ENCODE measurements around the gene TADA3. TPM values are rescaled to one million over a fixed set of nuclear protein-coding genes. Genes with fewer than 3 reads are reported as not detected.
A peak's percentile ranks its signal among the peaks of the same experiment; 100 is the strongest.

TADA3 gene
- total and polyA plus RNA-seq, 2 of the 4 experiments (the other 2 are of a cell fraction) = 68.0 to 83.0 TPM

DNA sequence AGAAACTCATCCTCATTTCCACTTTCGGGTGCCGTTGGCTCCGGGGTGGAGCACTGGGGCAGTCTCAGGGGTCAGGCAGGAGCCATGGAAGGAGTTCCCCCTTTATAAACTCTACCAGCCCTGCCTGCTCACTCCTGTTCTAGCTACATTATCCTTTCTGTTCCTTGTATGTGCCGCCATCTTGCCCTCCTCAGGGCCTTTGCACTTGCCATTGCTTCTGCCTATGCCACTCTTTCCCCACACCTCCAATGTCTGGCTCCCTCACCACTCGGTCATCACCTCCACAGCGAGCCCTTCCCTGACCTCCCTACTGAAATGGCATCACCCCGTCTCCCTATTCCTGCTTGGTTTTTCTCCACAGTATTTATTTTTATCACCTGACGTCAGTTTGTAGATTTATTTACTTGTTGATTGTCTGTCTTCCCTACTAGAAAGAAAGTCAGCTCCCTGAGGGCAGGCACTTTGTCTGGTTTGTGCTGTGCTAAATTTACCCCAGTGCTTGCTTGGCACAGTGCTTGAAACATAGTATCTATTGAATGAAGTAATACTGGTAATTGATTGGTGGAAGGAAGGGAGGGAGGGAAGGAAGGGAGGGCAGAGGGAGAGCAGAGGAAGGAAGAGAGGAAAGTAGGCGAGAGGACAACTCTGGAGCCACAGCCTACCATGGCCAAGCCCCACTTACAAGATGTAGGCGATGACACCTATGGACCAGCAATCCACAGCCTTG lies 31.3 kb downstream of the TADA3 start:
- ATAC-seq (ENCODE audit: low read depth) (no peak), DNase-seq (no peak)
- dilution Hi-C loops (cut with HindIII; ENCODE audit: low sequenced_read_pairs, unreplicated experiment) (no loop called here), in situ Hi-C loops (cut with MboI; ENCODE audit: low sequenced_read_pairs) (no loop called here), intact Hi-C loops (cut with micrococcal nuclease) (no loop called here)
- H2BK5ac ChIP-seq (ENCODE audit: low read depth, low read length, poor library complexity, severe bottlenecking) = no peak overlapping the region
- no peaks in the 10 kb centered on the region for H3K4me1 ChIP-seq (ENCODE audit: control insufficient read depth, insufficient read depth, low read length)
- CTCF ChIA-PET = no interaction called here
- H3K9me1 ChIP-seq (ENCODE audit: insufficient read depth, low read length) = peaks cover 11% of the 10 kb centered on the region
- no peak overlapping the region for H3K4me2 ChIP-seq (ENCODE audit: low read depth, low read length)
- H4K5ac ChIP-seq (ENCODE audit: low read depth, low read length) = no peak overlapping the region
- H4K8ac ChIP-seq (ENCODE audit: low read depth in 2 of 2, low read length in 2 of 2) = no peak overlapping the region
- no peaks in the 10 kb centered on the region for H3K9me3 ChIP-seq (ENCODE audit: control insufficient read depth, insufficient read depth, low read length)
- H2AFZ ChIP-seq (replicated peaks; ENCODE audit: low read length, poor library complexity) = no peak overlapping the region
- no peak overlapping the region for H2BK120ac ChIP-seq (ENCODE audit: low read depth, low read length)
- H3K23ac ChIP-seq (ENCODE audit: low read depth, low read length) = no peak overlapping the region
- no peak overlapping the region for H2AK9ac ChIP-seq (replicated peaks; ENCODE audit: low read depth, low read length, poor library complexity)
- H3K56ac ChIP-seq (ENCODE audit: extremely low read depth, insufficient read depth, low read length) = 0 out of 2 replicates have a peak overlapping the region, but pooled peaks have one; percentile 6
- no peak overlapping the region for H3K9ac ChIP-seq (ENCODE audit: low read depth, low read length)
- H3K4ac ChIP-seq (ENCODE audit: low read depth, low read length) = no peak overlapping the region
- H4K20me1 ChIP-seq (ENCODE audit: insufficient read depth, low read length) = no peaks in the 10 kb centered on the region; the same call in 1 of the 2 replicates
- 98% methylated on average over 5 of the region's 10 CpGs; no CpG with 5 or more reads in 1 of the 2 experiments for WGBS, 2 experiments (ENCODE audit: extremely low coverage in 2 of 2, insufficient read length in 1 of 2)
- no peak overlapping the region for H3K14ac ChIP-seq (replicated peaks; ENCODE audit: low read depth, low read length)
- no peaks in the 10 kb centered on the region for H3K27me3 ChIP-seq (ENCODE audit: control insufficient read depth, insufficient read depth, low read length)
- H3K27ac ChIP-seq (ENCODE audit: insufficient read depth, low read length) = no peak overlapping the region
- H3K4me3 ChIP-seq (ENCODE audit: insufficient read depth, low read depth, low read length) = no peak overlapping the region
- H3K79me1 ChIP-seq (ENCODE audit: low read depth in 1 of 2, low read length in 2 of 2) = peaks cover 0 to 15% of the 10 kb centered on the region in 2 experiments; a peak in 3 of 4 replicates
- H3K18ac ChIP-seq (ENCODE audit: low read depth, low read length) = no peak overlapping the region
- H2BK20ac ChIP-seq (ENCODE audit: low read depth, low read length) = no peak overlapping the region
- H3K36me3 ChIP-seq (ENCODE audit: control insufficient read depth, insufficient read depth, low read length) = peaks cover 41% of the 10 kb centered on the region
- no peak overlapping the region for H2BK15ac ChIP-seq (ENCODE audit: low read depth, low read length)
- no peak overlapping the region for H4K91ac ChIP-seq (ENCODE audit: insufficient read depth, low read depth, low read length)
- POLR2A ChIA-PET (ENCODE audit: unreplicated experiment) = no interaction called here
- BruUV-seq (replicated peaks) = no TSS peak
- H2AK5ac ChIP-seq (ENCODE audit: low read depth, low read length) = no peak overlapping the region
- TF ChIP-seq CEBPB (IDR thresholded peaks at IDR 0.05; ENCODE audit: low read depth, low read length) = no peak

Data from IMR-90 (cell line).